Activated CD8-positive, alpha-beta memory T cell treated with anti-CD3 and anti-CD28 coated beads, Interleukin-2, amount 50 U/mL, for 24 hours (primary cell): Measurements from ENCODE around the gene IL31.
"Not testable (repeated sequence)": the region's sequence is repeated elsewhere in the genome, so short reads cannot be mapped to it uniquely, and the experiment has no call there.

Experiments
- DNase-seq: peaks from one replicate; pipeline ENCODE4 v3.0.0-alpha.2; 2020; ENCODE audit errors: extremely low read depth

The IL31 gene

GRCh38 chr12:122192441-122192840 is 18.4 kb upstream of the IL31 start:
- no peak for DNase-seq

DNA sequence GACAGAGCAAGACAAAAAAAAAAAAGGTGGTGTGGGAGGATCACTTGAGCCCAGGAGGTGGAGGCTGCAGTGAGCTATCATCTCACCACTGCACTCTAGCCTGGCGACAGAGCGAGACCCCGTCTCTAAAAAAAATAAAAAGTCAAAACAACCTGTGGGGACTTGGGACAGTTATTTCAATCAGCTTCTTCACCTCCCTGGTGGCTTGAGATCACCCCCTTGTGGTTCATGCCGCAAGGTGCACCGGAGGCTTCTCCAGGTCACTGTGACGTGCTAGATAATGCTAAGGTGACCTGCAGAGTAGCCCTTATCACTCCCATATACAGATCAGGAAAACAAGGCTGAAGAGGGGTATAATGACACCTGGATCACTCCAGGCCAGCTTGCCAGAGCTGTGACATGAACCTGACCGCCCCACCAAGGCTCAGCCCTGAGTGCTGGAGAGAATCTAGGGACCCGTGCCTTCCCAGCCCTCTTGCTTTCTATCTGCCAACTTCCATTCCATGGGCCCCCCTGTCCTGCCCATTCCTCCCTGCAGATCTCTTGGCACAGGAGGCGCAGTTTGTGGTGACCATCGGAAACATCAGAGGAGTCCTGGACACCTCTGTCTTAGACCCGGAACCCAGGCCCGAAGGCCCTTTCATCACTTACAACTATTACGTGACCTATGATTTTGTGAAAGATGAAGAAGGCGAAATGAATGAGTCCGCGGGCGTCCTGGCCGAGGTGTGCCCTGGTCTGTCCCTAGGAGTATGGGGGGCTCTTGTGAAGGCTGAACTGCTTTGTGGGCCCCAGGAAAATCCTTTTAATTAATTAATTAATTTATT is 17.0 kb upstream of the IL31 start:
- peak; percentile 49 for DNase-seq

DNA sequence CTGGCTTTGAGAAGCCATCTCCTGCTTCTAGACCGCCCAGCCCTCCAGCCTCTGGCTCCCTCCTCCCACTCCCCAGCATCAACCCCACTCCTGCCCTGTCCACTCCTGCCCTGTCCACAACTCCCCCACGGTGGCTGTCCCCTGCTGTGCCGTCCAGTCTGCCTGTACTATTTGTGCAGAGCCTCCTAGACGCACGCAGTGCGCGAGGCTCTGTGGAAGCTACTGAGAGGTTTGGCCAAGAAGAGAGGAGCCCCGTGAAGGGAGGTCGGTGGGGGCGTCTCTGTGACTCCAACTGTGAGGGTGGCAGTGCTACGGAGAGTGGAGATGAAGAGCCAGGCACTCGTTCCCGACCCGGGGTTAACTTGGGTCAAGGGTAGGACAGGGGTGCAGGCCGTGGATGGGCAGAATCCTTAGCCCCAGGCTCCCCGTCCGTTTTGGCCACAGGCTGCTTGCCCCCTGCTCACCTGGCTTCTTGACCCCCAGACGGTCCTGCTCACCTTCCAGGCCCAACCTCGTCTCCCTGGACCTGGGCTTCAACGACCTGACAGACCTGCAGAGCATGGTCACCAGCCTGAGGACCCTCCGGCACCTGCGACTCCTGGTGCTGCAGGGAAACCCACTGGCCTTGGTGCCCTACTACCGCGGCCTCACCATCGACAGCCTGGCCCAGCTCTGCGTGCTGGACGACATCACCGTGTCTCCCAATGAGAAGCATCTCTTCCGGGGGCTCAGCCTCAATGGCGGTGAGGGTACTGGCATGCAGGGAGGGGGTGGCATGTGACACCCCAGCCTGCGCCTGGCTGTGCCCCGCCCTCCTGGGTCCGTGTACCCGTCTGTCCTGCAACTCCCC is 15.8 kb upstream of the IL31 start:
- DNase-seq, result no peak

DNA sequence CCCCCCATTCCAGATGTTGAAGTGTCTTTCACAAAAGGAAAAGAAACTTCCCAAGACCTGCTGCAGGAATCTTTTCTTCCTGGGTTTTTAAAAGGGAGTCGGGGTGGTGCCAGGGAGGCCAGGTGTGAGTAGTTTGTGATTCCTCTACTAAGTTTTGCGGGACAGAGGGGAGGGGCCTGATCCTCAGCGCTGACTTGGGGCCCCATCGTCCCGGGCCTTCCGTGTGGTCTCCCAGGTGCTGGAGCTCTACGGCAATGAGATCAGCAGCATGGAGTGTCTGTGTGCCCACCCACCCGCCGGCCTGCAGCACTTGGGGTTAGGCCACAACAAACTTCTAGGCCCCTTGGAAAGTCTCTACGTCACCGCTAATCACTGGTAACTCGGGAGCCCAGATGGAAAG is 13.4 kb upstream of the IL31 start:
- DNase-seq, result no peak

DNA sequence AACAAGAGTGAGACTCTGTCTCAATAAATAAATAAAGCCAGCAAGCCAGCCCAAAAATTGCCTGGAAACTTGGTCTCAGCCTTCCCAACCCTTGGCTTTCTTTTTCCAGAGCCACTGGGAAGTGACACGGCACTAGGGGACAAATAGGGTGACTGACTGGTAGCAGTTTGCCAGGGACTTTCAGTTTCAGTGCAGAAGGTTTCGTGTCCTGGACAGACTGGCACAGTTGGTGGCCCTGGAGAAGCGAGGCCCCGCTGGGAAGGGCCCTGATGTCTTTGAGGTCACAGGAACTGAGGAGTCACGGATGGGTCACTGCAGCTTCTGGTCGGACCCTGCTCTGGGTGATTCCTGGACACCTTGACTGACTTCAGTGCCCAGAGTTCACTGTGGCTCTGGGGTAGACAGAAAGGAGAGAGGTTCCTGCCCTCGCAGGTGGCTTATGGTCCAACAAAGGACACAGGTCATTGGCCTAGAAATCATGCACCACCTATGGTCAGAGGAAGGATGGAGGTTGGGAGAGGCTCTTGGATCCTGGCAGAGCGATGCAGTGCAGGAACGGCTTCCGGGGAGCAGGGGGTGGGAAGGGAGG is 11.6 kb upstream of the IL31 start:
- DNase-seq, result no peak

DNA sequence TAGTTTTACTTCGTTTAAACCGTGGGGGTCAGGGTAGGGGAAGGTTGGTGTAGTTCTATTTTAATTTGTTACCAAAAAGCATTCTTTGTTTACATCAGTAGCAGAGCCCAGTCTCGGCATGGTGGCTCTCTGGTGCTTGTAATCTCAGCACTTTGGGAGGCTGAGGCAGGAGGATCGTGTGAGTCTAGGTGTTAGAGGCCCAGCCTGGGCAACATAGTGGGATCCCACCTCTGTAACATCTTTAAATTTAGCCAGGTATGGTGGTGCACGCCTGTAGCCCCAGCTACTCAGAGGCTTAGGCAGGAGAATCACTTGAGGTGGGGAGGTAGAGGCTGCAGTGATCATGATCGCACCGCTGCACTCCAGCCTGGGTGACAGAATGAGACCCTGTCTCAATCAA is 11.1 kb upstream of the IL31 start:
- DNase-seq, result no peak

DNA sequence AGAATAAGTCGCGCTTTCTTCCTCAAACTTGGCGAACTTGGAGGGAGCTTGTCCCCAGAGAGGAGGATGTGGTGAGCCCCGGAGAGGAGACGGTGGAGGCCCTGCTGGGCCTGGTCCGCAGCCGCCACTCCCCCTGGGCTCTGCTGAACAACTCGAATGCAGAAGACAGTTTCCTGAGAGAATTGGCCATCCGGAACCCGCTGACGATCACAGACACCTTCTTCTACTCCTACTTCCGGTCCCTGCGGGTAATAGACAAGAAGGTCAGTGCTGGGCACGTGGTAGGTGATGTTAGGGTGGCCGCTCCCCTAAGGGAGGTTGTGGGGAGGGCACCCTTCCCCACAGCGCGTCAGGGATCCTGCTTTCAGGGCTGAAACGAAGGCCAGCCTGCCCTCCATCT is 10.5 kb upstream of the IL31 start:
- no peak for DNase-seq

- DNase-seq, result no peak
Observed at GRCh38 chr12:122183588-122183940, 9.5 kb upstream of the IL31 start.

GRCh38 chr12:122182887-122183587 is 9.0 kb upstream of the IL31 start, which contains the start of gene LRRC43:
LRRC43 (plus strand) TSS chr12:122183123; CDS start chr12:122183145, 22 bp downstream.
- no peak for DNase-seq

DNA sequence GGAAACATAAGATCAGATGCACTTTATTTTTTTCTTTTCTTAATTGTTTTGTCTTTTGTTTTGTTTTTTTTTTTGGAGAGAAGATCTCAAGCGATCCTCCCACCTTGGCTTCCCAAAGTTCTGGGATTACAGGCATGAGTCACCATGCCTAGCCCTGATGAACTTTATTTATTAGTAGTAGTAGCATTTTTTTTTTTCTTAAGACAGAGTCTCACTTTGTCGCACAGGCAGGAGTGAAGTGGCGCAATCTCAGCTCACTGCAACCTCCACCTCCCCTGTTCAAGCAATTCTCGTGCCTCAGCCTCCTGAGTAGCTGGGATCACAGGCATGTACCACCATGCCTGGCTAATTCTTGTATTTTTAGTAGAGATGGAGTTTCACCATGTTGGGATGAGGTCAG is 2.5 kb upstream of the IL31 start:
- not testable (repeated sequence) for DNase-seq

GRCh38 chr12:122172262-122172939 is 1.6 kb downstream of the IL31 start:
- no peak for DNase-seq

DNA sequence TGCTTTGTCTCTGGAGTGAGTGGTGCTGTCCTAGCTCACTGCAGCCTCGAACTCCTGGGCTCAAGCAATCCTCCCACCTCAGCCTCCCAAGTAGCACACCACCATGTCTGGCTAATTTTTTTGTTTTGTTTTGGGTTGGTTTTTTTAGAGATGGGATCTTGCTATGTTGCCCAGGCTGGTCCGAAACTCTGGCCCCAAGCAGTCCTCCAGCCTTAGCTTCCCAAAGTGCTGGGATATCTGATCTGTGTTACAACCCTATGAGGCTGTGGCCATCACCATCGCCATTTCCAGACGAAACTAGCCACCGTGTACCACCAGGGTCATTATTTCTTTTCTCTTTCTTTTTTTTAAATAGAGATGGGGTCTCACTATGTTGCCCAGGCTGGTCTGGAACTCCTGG is 2.6 kb downstream of the IL31 start:
- no peak for DNase-seq

GRCh38 chr12:122168492-122168891 is 5.5 kb downstream of the IL31 start:
- DNase-seq, result no peak

- DNase-seq, result no peak
Observed at GRCh38 chr12:122167356-122167925, 6.6 kb downstream of the IL31 start.

- DNase-seq, result peak; percentile 33
Observed at GRCh38 chr12:122166422-122167349, 7.3 kb downstream of the IL31 start.

DNA sequence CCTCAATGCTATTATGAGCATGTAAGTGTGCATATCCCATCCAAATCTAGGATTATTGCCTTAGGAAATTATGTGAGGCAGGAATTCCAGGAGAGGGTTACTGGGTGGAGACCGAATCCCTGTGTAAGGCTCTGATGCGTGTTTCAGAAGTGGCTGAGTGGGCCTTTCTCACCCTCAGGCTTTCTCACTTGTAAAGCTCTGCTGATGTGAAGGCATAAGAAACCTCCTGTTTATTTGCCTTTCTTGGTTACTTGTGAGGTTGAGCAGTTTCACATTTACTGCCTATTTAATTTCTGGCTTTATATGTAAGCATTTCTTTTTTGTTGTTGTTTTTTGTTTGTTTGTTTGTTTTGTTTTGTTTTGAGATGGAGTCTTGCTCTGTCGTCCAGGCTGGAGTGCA is 11.0 kb downstream of the IL31 start:
- no peak for DNase-seq

- DNase-seq, result no peak
Observed at GRCh38 chr12:122161682-122162081, 12.3 kb downstream of the IL31 start.

DNA sequence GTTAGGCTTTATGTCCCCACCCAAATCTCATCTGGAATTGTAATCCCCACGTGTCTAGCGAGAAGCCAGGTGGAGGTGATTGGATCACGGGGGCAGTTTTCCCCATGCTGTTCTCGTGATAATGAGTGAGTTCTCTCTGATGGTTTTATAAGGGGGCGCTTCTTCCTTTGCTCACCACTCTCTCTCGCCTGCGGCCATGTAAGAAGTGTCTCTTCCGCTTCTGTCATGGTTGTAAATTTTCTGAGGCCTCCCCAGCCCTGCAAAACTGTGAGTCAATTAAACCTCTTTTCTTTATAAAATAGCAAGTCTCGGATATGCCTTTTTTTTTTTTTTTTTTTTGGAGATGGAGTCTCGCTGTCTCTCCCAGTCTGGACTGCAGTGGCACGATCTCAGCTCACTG is 13.3 kb downstream of the IL31 start:
- DNase-seq, result no peak

DNA sequence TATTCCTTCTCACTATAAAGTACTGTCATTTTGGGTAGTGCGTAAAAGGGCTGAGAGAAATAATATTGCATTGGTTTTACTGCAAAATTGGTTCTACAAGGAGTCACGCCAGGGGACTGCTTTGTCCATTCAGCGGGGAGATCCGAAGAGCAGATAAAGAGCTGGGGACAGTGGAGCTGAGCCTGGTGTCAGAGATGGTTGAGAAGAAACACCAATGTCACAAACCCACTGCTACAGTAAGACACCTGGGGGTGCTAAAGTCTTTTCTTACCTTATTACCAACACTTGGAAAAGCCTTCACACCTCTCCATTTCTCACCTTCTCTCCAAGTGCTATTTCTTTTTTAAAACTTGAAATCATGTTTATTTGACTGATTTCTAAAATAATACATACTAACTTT is 14.1 kb downstream of the IL31 start:
- no peak for DNase-seq

- DNase-seq, result no peak
Observed at GRCh38 chr12:122158700-122159285, 15.2 kb downstream of the IL31 start.
